Glutamatergic neuron (in vitro differentiated cells): ENCODE data around the gene PLIN1. TPM values are rescaled to one million over a fixed set of nuclear protein-coding genes. Genes with fewer than 3 reads are reported as not detected.

ENCODE experiments used
- DNase-seq: peaks from one replicate; pipeline ENCODE4 v3.0.0; 2022
- H3K27ac Mint-ChIP-seq: one replicate; pipeline ENCODE4 v1.8.0; 2020; ENCODE audit warnings: mild to moderate bottlenecking, mixed read lengths, inconsistent platforms; ENCODE audit not compliant: unreplicated experiment
- H3K27me3 Mint-ChIP-seq: one replicate; pipeline ENCODE4 v1.8.0; 2020; ENCODE audit warnings: mild to moderate bottlenecking, moderate library complexity, mixed read lengths, inconsistent platforms; ENCODE audit not compliant: unreplicated experiment
- H3K36me3 Mint-ChIP-seq: one replicate; pipeline ENCODE4 v1.8.0; 2020; ENCODE audit warnings: mild to moderate bottlenecking, mixed read lengths, inconsistent platforms; ENCODE audit not compliant: unreplicated experiment
- H3K4me1 Mint-ChIP-seq: one replicate; pipeline ENCODE4 v1.8.0; 2020; ENCODE audit warnings: mild to moderate bottlenecking, low read depth, mixed read lengths, inconsistent platforms; ENCODE audit not compliant: unreplicated experiment
- H3K4me3 Mint-ChIP-seq: one replicate; pipeline ENCODE4 v1.8.0; 2020; ENCODE audit warnings: mild to moderate bottlenecking, mixed read lengths, inconsistent platforms; ENCODE audit not compliant: unreplicated experiment
- H3K9me3 Mint-ChIP-seq: one replicate; pipeline ENCODE4 v1.8.0; 2020; ENCODE audit warnings: mild to moderate bottlenecking, moderate library complexity, mixed read lengths, inconsistent platforms; ENCODE audit not compliant: unreplicated experiment
- total RNA-seq: library from RNA; stranded (reverse); fragmentation: NEBNext Ultra II Directional; extraction: Animal tissue kit (Norgen Biotek cat#: 25700); gene quantifications from one replicate; pipeline ENCODE4 v1.2.1, GENCODE V29; 2021; ENCODE audit not compliant: unreplicated experiment
- TF ChIP-seq, protein P1 (sequence below): fragments of 200-600 bp; sonication (generic); IDR thresholded peaks from one replicate; pipeline ENCODE4 v1.5.0; 2021; ENCODE audit not compliant: partially characterized antibody, unreplicated experiment

Gene PLIN1
- total RNA-seq, 1 donor from 2014 or later: not detected

DNA sequence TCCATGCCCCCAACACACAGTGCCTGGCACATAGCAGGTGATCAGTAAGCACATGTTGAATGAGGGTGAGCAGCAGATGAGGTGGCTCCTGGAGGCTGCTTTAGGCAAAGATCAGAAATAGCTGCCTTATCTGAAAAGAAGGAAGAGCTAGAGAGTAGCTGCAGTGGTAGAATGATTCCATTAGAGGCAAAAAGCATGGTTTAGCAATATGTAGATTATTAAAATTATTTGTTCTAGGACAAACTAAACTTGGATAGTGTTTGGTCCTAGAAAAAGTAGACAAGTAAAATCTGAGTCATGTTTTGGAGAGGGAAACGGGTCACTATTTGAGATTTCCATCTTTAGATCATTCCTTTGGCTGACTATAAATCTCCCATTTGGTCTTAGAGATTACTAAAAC is 56.0 kb downstream of the PLIN1 start:
- Mint-ChIP-seq H3K4me3 (no peak overlapping the region), H3K27me3 (peaks cover 2% of the 10 kb centered on the region), H3K36me3 (no peaks in the 10 kb centered on the region), H3K4me1 (no peaks in the 10 kb centered on the region), H3K27ac (no peak overlapping the region), H3K9me3 (no peaks in the 10 kb centered on the region)
- no peak for DNase-seq
- TF ChIP-seq, protein P1, sequence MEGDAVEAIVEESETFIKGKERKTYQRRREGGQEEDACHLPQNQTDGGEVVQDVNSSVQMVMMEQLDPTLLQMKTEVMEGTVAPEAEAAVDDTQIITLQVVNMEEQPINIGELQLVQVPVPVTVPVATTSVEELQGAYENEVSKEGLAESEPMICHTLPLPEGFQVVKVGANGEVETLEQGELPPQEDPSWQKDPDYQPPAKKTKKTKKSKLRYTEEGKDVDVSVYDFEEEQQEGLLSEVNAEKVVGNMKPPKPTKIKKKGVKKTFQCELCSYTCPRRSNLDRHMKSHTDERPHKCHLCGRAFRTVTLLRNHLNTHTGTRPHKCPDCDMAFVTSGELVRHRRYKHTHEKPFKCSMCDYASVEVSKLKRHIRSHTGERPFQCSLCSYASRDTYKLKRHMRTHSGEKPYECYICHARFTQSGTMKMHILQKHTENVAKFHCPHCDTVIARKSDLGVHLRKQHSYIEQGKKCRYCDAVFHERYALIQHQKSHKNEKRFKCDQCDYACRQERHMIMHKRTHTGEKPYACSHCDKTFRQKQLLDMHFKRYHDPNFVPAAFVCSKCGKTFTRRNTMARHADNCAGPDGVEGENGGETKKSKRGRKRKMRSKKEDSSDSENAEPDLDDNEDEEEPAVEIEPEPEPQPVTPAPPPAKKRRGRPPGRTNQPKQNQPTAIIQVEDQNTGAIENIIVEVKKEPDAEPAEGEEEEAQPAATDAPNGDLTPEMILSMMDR: no peak

DNA sequence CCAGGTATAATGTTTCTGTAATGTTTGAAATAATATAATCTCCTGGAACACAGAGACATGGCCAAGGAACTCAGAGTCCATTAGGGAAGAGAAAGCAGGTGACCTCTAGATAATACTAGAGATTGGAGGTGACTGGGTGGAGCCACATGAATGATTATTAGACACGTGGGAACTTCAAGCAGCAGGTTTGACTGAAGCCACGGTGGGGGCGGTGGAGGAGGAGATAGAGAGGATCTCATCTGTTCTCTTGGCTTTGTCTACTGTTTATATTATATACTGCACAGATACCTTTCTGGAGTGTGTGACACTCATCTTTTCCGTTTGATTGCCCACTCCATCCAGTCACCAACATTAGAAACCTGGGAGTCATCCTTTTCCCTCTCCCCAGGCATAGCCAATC is 57.6 kb downstream of the PLIN1 start:
- Mint-ChIP-seq H3K36me3 (no peaks in the 10 kb centered on the region), H3K4me3 (no peak overlapping the region), H3K27me3 (peaks cover 2% of the 10 kb centered on the region)

DNA sequence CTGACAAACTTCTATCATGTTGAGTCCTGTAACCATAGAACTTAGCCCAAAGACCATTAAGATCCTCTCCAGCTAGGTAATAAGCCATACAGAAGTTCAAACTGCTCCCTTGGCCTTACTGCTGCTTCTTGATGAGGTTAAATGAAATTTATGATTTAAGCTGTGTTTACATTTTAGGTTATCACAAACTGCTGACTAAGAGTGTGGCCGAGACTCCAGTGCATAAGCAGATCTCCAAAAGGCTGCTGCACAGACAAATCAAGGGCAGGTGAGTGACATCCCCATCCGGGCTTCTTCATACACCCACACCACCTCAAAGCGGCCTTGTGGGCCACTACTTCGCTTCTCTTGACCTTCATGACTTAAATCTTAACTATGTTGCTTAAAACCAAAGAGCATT is 62.9 kb downstream of the PLIN1 start:
- no peaks in the 10 kb centered on the region for H3K4me1 Mint-ChIP-seq
- TF ChIP-seq, protein P1: no peak
- H3K27ac Mint-ChIP-seq: no peak overlapping the region
- no peaks in the 10 kb centered on the region for H3K27me3 Mint-ChIP-seq
- H3K9me3 Mint-ChIP-seq: no peaks in the 10 kb centered on the region
- no peaks in the 10 kb centered on the region for H3K36me3 Mint-ChIP-seq
- DNase-seq: no peak
- H3K4me3 Mint-ChIP-seq: no peak overlapping the region

More for the DNA sequence above, 57.6 kb downstream of the PLIN1 start:
- DNase-seq: no peak
- no peaks in the 10 kb centered on the region for H3K9me3 Mint-ChIP-seq
- no peak overlapping the region for H3K27ac Mint-ChIP-seq
- TF ChIP-seq, protein P1: no peak
- H3K4me1 Mint-ChIP-seq: no peaks in the 10 kb centered on the region

GRCh38 chr15:89615135-89615534 is 64.0 kb downstream of the PLIN1 start:
- H3K27me3 Mint-ChIP-seq: no peaks in the 10 kb centered on the region
- H3K4me3 Mint-ChIP-seq: no peak overlapping the region
- no peaks in the 10 kb centered on the region for H3K36me3 Mint-ChIP-seq
- no peak overlapping the region for H3K27ac Mint-ChIP-seq
- no peaks in the 10 kb centered on the region for H3K4me1 Mint-ChIP-seq
- TF ChIP-seq, protein P1: no peak
- no peak for DNase-seq
- H3K9me3 Mint-ChIP-seq: no peaks in the 10 kb centered on the region

Other genes starting within 250 kb of the PLIN1 start
- not detected for gene RHCG, start 182.8 kb downstream of the PLIN1 start, total RNA-seq
- gene TICRR, start 103.9 kb downstream of the PLIN1 start, total RNA-seq: 2.7 TPM
- gene KIF7, start 23.9 kb downstream of the PLIN1 start, total RNA-seq: 9.3 TPM
- gene PEX11A, start 11.4 kb upstream of the PLIN1 start, total RNA-seq: 1.1 TPM
- gene WDR93, start 11.4 kb upstream of the PLIN1 start, total RNA-seq: not detected
- 1.1 TPM for gene MESP1, start 71.9 kb upstream of the PLIN1 start, total RNA-seq
- not detected for gene MESP2, start 97.0 kb upstream of the PLIN1 start, total RNA-seq
- gene ANPEP, start 135.5 kb upstream of the PLIN1 start, total RNA-seq: 1.9 TPM
- gene AP3S2, start 214.6 kb upstream of the PLIN1 start, total RNA-seq: 60.5 TPM
- gene ARPIN, start 233.6 kb upstream of the PLIN1 start, total RNA-seq: 9.0 TPM